ENCODE measurements around the gene SLC25A48.
"Not testable (repeated sequence)": the region's sequence is repeated elsewhere in the genome, so short reads cannot be mapped to it uniquely, and the experiment has no call there.

SLC25A48 gene

GRCh38 chr5:135830384-135830700 lies 4.1 kb upstream of the SLC25A48 start:
- no peak for DNase-seq

GRCh38 chr5:135830876-135831275 lies 3.6 kb upstream of the SLC25A48 start:
- DNase-seq, result no peak

GRCh38 chr5:135831439-135831838 lies 3.0 kb upstream of the SLC25A48 start:
- DNase-seq, result no peak

GRCh38 chr5:135831851-135832555 lies 2.5 kb upstream of the SLC25A48 start:
- no peak for DNase-seq

GRCh38 chr5:135832941-135833920 lies 1.2 kb upstream of the SLC25A48 start:
- DNase-seq, result no peak

GRCh38 chr5:135833961-135834638 lies 363 bp upstream of the SLC25A48 start:
- DNase-seq, result no peak

GRCh38 chr5:135835766-135836165 lies 1.3 kb downstream of the SLC25A48 start:
- no peak for DNase-seq

- not testable (repeated sequence) for DNase-seq
These were observed 3.9 kb downstream of the SLC25A48 start for GRCh38 chr5:135838395-135838794.

GRCh38 chr5:135839566-135839965 lies 5.1 kb downstream of the SLC25A48 start:
- no peak for DNase-seq

- DNase-seq, result no peak
These were observed 6.5 kb downstream of the SLC25A48 start for GRCh38 chr5:135840959-135841358.

- no peak for DNase-seq
These were observed 8.3 kb downstream of the SLC25A48 start for GRCh38 chr5:135842737-135843136.

- DNase-seq, result no peak
These were observed 9.3 kb downstream of the SLC25A48 start for GRCh38 chr5:135843571-135844337.

- DNase-seq, result no peak
These were observed 11.8 kb downstream of the SLC25A48 start for GRCh38 chr5:135846311-135846710.

- no peak for DNase-seq
These were observed 13.5 kb downstream of the SLC25A48 start for GRCh38 chr5:135847976-135848375.

GRCh38 chr5:135850231-135850630 lies 15.8 kb downstream of the SLC25A48 start:
- DNase-seq, result no peak

GRCh38 chr5:135850671-135851070 lies 16.2 kb downstream of the SLC25A48 start:
- no peak for DNase-seq

GRCh38 chr5:135851186-135851914 lies 16.9 kb downstream of the SLC25A48 start:
- DNase-seq, result no peak

- no peak for DNase-seq
These were observed 17.7 kb downstream of the SLC25A48 start for GRCh38 chr5:135851915-135852845.

- no peak for DNase-seq
These were observed 23.3 kb downstream of the SLC25A48 start for GRCh38 chr5:135857630-135858311.

GRCh38 chr5:135859186-135859585 lies 24.7 kb downstream of the SLC25A48 start:
- DNase-seq, result not testable (repeated sequence)
